GM18951 (cell line): ENCODE results near the gene CLEC9A.

ENCODE experiments used
- POLR2A ChIP-seq: IDR thresholded peaks from 4 replicates; pipeline ENCODE4 v1.6.1; 2011; ENCODE audit warnings: mild to moderate bottlenecking; ENCODE audit not compliant: insufficient read length, insufficient read depth; ENCODE audit errors: extremely low read depth
- in situ Hi-C: fragments of 300-500 bp; cut with MboI; formaldehyde crosslinking; loops from one replicate; pipeline ENCODE4 v1.12.0; 2022; ENCODE audit warnings: low sequenced_read_pairs, mixed read lengths, inconsistent platforms; ENCODE audit not compliant: unreplicated experiment

Gene CLEC9A

GRCh38 chr12:10030446-10030845 lies at the start of gene CLEC9A:
TSS of gene CLEC9A (plus strand) at chr12:10030682. CDS start at chr12:10052688, 22,006 bp downstream.
- no peak for TF ChIP-seq POLR2A
- in situ Hi-C loops, result no loop called here

- no peak for TF ChIP-seq POLR2A
Observed at GRCh38 chr12:9991876-9992275, 38.6 kb upstream of the CLEC9A start.

GRCh38 chr12:9992296-9992695 lies 38.2 kb upstream of the CLEC9A start:
- in situ Hi-C loops, result no loop called here
- TF ChIP-seq POLR2A, result no peak

More at GRCh38 chr12:9991876-9992275, 38.6 kb upstream of the CLEC9A start:
- in situ Hi-C loops, result no loop called here

- in situ Hi-C loops, result no loop called here
- TF ChIP-seq POLR2A, result no peak
Observed at GRCh38 chr12:9999016-9999415, 31.5 kb upstream of the CLEC9A start, which contains the start of gene CLEC1B. TSS of gene CLEC1B (minus strand) at chr12:9999121. CDS start at chr12:9999100, 21 bp downstream.

GRCh38 chr12:10001171-10001776 lies 29.2 kb upstream of the CLEC9A start:
- in situ Hi-C loops, result no loop called here
- TF ChIP-seq POLR2A, result no peak

- no peak for TF ChIP-seq POLR2A
- in situ Hi-C loops, result no loop called here
Observed at GRCh38 chr12:10012630-10013330, 17.7 kb upstream of the CLEC9A start.

- TF ChIP-seq POLR2A, result no peak
- in situ Hi-C loops, result no loop called here
Observed at GRCh38 chr12:10015450-10015849, 15.0 kb upstream of the CLEC9A start.

GRCh38 chr12:10016881-10017280 lies 13.6 kb upstream of the CLEC9A start:
- no peak for TF ChIP-seq POLR2A
- in situ Hi-C loops, result no loop called here

- in situ Hi-C loops, result no loop called here
- TF ChIP-seq POLR2A, result no peak
Observed at GRCh38 chr12:10018386-10018785, 12.1 kb upstream of the CLEC9A start.

DNA sequence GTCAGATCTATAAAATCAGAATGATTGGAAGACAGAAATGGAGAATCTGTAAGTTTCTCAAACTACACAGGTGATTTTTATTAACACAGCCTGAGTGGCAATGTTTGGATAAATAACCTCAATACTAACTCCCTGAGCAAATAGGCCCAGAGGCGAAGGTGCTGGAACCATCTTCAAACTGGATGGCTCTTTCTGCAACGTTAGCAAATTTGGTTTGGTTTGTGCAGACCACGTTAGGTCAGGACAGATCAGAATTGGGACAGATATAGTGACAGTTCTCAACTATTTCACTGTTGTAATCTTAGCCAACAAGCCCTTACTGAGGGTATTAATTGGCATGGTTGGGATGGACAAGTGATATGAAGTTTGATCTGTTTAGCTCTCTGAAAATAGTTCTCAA lies 9.1 kb upstream of the CLEC9A start:
- in situ Hi-C loops, result loop anchor here (10.0 kb wide), 1 partner anchor 123 kb away; no protein-coding TSS in a partner anchor
- TF ChIP-seq POLR2A, result no peak

DNA sequence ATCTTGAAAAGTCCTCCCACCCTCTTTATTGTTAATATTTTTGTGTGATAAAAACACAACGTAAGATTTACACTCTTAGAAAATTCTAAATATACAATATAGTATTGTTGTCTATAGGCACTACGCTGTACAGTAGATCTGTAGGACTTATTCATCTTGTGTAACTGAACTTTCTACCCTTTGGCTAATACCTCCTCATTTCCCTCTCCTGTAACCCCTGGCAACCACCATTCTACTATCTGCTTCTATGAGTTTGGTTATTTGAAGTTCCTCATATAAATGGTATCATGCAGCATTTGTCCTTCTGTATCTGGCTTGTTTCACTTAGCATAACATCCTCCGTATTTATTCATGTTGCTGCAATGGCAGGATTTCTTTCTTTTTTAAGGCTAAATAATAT lies 5.2 kb upstream of the CLEC9A start:
- in situ Hi-C loops, result loop anchor here (10.0 kb wide), 1 partner anchor 120 kb away; no protein-coding TSS in a partner anchor
- no peak for TF ChIP-seq POLR2A

- in situ Hi-C loops, result loop anchor here (10.0 kb wide), 1 partner anchor 118 kb away; no protein-coding TSS in a partner anchor
Observed at GRCh38 chr12:10026666-10027065, 3.8 kb upstream of the CLEC9A start.

DNA sequence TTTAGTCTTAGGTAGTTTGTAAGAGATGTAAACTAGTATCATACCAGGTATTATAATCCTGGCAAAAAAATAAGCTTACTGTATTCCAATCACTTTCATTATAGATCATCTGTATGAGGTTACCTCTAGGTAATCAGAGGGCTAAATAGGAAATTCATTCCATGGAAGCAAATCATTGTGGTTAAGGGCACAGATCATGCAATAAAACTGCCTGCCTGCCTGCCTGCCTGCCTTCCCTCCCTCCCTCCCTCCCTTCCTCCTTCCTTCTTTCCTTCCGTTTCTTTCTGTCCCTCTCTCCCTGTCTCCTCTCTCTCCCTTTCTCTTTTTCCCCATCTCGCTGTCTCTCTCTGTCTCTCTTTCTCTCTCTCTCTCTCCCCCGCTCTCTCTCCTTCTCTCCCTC lies 3.2 kb upstream of the CLEC9A start:
- no peak for TF ChIP-seq POLR2A
- in situ Hi-C loops, result loop anchor here (10.0 kb wide), 1 partner anchor 117 kb away; no protein-coding TSS in a partner anchor

DNA sequence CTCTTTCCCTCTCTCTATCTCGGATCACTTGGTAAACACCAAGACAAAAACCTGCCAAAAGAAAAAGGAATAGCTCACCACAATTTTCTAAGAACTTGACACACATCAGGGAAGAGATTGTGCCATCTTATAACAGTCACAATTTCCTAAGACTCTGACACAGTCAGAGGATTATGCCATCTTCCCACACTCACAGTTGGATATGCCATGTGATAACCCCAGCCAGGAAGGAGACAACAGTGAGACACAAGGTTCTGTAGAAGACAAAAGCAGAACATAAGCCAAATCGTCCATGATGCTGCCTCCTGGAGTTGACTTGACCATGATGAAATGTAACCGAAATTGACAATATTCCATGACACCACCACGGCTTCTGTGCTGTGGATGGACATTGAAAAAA lies 2.8 kb upstream of the CLEC9A start:
- TF ChIP-seq POLR2A, result no peak
- in situ Hi-C loops, result loop anchor here (10.0 kb wide), 1 partner anchor 117 kb away; no protein-coding TSS in a partner anchor
